ENCODE results near the gene SLC5A12. TPM values are rescaled to one million over a fixed set of nuclear protein-coding genes. Genes with fewer than 3 reads are reported as not detected.

SLC5A12 gene
- total RNA-seq, 1 experiment from 2014 or later = not detected

DNA sequence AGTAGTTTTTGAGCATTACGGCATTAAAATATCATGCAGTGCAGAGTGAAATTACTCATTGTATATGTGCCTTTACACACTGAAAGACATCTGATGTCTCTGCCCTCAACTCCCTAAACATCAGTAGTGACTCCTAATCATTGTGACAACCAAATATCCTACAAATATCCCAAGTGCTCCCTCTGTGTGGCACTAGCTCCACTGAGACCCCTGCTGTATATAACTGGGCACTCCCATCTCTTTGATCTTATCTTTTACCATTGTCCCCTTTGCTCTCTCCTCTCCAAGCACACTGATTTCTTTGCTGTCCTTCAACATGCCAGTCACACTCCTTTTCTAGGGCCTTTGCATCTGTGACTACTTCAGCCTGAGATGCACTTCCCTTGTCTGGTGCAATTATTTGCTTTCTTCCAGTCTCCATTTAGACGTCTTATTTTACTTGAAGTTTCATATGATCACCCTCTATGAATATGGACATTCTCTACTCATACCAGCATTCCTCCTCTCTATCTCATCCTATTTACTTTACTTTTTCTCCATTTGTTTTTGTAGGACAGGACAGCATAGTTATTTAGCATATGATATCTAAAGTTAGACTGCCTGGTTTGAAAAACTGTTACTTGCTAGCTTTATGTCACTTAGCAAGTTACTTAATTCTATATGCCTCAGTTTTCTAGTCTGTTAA, 2.4 kb downstream of the SLC5A12 start:
- DNase-seq (ENCODE audit: low spot score) = no peak

DNA sequence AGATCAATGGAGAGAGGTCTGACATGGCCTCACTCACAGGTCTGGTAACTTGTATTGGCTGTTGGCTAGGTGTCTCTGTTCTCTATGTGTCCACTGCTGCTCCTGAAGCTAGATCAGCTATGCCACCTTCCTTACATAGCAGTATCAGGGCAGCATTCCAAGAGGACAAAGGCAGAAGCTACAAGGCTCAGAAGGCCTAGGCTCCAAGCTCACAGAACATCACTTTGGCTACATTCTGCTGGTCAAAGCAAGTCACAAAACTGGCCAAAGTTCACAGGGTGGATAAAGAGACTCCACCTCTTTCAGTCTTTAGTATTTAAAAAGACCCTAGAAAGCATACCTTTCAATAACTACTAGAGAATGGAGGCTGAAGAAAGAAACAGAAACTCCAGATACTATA, 4.1 kb downstream of the SLC5A12 start:
- peak; percentile 11 for DNase-seq (ENCODE audit: low spot score)

DNA sequence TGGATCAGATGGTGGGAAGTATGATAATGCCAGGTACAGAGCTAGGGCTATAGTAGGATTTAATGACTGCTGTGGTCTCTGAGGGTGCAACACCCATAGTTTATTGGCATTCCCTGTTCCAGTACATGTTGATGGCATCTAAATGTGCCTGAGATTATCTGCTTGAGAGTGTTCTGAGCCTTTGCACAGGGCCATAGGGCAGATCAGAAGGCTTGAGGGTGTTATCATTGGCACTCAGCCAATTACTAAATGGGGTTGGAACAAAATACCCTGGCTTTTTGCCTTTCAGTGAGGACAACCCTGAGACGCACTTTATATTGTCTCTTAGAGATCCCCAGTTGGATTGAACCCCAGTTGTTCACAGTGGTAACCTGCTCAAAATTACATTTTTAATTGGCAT, 6.7 kb downstream of the SLC5A12 start:
- DNase-seq (ENCODE audit: low spot score) = no peak

GRCh38 chr11:26712497-26712896, 9.4 kb downstream of the SLC5A12 start:
- no peak for DNase-seq (ENCODE audit: low spot score)

DNA sequence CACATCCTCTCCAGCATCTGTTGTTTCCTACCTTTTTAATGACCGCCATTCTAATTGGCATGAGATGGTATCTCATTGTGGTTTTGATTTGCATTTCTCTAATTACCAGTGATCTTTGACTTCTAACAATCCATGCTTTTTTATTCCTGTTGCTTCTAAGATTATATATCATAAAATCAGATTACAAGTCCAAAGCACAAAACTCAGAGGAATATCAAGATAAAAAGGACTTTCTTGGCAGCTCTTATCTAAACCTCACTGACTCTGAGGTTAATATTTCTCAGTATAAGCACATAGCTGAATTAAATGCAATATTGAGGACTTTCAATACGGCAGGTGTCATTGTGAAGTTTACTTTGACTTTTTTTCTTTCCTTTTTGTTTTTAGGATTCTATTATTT, 11.4 kb downstream of the SLC5A12 start:
- no peak for DNase-seq (ENCODE audit: low spot score)

- DNase-seq (ENCODE audit: low spot score) = no peak
Observed at GRCh38 chr11:26708736-26709456, 13.0 kb downstream of the SLC5A12 start.

- DNase-seq (ENCODE audit: low spot score) = no peak
Observed at GRCh38 chr11:26706181-26706580, 15.7 kb downstream of the SLC5A12 start.

GRCh38 chr11:26704249-26704648, 17.6 kb downstream of the SLC5A12 start:
- peak; percentile 78 for DNase-seq (ENCODE audit: low spot score)

- DNase-seq (ENCODE audit: low spot score) = peak; percentile 29
Observed at GRCh38 chr11:26703411-26704191, 18.3 kb downstream of the SLC5A12 start.

- DNase-seq (ENCODE audit: low spot score) = no peak
Observed at GRCh38 chr11:26702406-26702805, 19.5 kb downstream of the SLC5A12 start.

DNA sequence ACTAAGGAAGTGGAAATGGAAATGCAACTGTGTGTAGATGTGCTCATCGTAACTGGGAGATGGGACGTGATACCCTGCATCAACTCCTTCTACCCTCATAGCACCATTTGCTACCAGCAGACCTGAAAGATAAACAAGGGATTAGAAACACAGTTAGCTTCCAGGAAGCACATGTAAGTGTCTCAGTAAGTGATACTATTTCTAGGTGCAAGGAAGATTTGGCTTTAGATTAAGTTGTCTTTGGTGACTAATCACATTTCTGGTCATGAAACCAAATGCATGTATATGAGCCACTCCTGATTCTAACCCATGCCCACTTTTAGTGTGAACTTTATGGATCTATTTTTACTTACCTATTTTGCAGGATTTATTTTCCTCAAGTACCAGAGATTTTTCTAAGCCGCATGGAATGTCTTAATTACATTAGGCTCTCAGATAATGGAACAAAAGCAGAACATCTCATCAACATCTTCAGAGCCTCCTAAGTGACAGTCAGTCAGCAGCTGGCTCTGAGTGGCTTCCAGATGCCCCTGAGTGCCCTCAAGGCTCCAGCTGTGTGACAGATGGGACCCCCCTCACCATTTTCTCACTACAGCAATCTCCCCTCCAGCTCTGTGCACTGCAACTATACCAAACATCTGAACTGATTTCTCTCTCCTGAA, 21.2 kb downstream of the SLC5A12 start:
- no peak for DNase-seq (ENCODE audit: low spot score)

- DNase-seq (ENCODE audit: low spot score) = peak; percentile 37
Observed at GRCh38 chr11:26698224-26698623, 23.6 kb downstream of the SLC5A12 start.

DNA sequence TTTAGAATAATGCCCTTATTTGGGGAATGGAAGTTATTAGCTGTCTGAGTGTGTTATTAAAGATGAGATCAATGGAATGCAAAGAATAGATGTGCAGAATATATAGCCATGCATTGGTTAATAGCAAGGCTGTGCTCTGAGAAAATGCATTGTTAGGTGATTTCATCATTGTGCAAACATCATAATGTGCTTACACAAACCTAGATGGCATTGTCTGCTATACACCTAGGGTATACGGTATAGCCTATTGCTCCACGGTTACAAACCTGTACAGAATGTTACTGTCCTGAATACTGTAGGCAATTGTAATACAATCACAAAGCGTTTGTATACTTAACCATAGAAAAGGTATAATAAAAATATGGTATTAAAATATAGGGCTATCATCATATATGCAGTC, 25.5 kb downstream of the SLC5A12 start:
- DNase-seq (ENCODE audit: low spot score) = peak; percentile 57

DNA sequence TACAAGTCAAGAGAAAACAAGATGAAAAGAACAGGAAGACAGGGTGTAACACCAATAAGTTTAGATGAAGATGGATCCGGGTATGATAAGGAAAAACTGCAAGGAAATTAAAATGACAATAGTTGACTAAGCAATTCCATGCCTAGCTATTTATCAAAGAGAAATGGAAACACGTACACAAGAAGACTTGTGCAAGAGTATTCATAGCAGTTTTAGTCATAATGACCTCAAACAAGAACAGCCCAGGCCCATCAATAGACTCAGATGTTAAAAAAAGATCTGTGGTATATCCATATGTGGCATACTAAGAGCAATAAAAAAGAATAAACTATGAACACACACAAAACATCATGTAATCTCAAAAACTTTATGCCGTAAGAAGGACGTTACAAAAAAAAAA, 33.2 kb downstream of the SLC5A12 start:
- no peak for DNase-seq (ENCODE audit: low spot score)

- no peak for DNase-seq (ENCODE audit: low spot score)
Observed at GRCh38 chr11:26687351-26687750, 34.5 kb downstream of the SLC5A12 start.

GRCh38 chr11:26677566-26677965, 44.3 kb downstream of the SLC5A12 start:
- no peak for DNase-seq (ENCODE audit: low spot score)

DNA sequence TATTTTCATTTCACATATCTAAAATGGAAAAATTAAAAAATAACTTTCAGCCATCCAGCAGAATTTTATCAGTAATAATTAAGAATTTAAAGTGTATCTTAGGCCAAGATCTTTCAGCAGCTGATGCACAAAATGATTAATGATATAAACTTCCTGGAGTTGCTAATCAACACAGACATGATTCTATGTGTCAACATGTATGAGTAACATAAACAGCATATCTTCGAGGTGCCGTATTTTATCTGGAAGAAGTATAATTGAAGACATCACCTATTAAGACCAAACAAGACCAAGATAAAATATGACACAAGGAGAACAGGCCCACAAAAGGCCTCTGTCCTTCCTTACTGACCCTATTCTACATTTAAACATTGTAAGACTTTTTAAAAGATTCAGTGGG, 45.2 kb downstream of the SLC5A12 start:
- no peak for DNase-seq (ENCODE audit: low spot score)

DNA sequence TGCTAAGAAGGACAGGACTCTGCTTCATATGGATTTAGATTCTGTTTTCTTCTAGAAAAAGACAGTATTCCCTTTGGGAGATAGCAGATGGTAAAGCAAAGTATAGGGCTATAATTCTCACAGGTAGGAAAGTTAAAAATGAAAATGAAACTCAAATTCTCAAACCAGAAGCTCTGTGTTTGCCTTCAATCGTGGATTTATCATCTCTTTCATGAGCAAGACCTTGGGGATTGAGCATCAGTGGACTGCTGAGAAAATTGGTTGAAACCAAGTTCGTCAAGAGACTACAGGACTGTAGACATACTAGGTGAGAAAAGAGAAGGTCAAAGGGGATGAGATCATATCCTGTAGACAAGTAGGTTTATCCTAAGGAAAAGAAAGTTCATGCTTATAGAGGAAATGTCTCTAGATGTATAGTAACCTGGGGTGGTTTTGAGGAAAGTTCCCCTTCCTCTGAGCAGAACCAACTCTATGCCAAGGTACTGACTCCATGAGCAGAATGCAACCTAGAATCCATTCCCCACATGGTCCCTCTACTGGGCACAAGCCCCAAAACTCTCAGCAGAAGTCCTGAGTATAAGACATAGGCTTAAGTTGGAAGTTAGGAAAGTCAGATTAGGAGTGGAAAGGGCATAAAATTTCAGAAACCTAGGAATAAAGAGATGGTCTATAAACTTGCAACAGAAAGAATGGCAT, 46.5 kb downstream of the SLC5A12 start:
- DNase-seq (ENCODE audit: low spot score) = no peak

DNA sequence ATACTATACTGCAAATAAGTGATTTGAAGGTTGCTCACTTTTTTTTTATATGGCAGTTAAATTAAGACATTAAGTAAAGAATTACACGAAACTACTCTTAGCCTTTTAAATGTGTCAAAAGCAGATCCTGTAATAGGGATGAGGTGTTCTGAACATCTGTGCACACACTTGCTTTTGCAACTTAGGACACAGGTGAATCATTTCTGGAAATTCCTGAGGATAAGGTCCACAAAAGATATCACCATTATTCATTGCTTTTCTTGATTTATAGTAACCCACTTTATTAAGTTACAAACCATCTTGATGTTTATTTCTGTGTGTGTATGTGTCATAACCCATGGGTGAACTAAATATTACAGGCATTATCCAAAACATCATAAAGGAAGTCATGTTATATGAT, 55.9 kb downstream of the SLC5A12 start:
- DNase-seq (ENCODE audit: low spot score) = no peak

DNA sequence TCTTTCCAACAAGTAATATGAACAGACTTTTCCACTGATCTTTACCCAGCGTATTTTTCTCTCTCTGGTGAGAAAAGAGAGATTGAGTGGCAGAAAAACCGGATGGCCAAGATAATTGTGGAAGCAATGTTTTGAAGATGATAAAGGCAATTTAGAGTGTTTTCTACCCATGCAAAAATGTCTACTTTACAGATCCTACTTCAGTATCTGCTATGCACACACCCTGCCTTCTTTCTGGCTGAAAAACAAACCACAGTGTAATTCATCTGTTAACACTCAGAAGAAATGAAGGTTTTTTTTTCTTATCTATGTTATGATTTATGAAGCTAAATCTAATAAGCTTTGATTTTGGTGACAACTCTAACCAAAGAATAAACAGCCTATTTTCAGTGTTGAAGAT, 56.8 kb downstream of the SLC5A12 start:
- DNase-seq (ENCODE audit: low spot score) = no peak

DNA sequence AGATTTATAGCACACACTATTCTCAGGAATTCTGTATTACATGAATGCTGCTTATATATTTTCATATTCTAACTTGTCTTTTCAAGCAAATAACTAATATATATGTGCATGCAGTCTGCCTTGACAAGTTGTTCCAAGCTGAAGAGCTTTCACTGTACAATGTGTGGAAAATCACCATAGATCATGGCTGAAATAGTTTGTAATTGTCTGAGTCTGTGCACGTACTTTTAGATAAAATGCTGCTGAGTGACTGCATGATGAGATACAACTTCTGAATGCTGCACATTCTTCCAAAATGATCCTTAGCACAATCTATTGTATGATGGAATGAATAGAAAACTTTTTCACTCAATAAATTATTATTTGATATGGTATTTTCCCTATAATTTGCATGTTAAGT, 58.9 kb downstream of the SLC5A12 start:
- DNase-seq (ENCODE audit: low spot score) = no peak

All from HT-29 (cell line).